H1 (cell line): Measurements from ENCODE around the gene C19orf53. TPM values are rescaled to one million over a fixed set of nuclear protein-coding genes. Genes with fewer than 3 reads are reported as not detected.

Experiments used
- CTCF ChIA-PET: fragments of 300-600 bp; sonication (Branson Sonifier 250); formaldehyde crosslinking; loops from one replicate; lab custom pipeline; 2021; ENCODE audit not compliant: partially characterized antibody; lab: Charles Lee
- POLR2A ChIA-PET: fragments of 300-600 bp; sonication (Branson Sonifier 250); formaldehyde crosslinking; loops from one replicate; lab custom pipeline; 2021; ENCODE audit warnings: inconsistent platforms; ENCODE audit not compliant: partially characterized antibody; lab: Charles Lee
- DNase-seq, 2 experiments: peaks; one replicate each; pipeline versions ENCODE4 v3.0.0 to v3.0.0-alpha.2; 2010 to 2022; ENCODE audit warnings: low spot score in 2 of 2, low read depth in 1 of 2, mixed read lengths in 1 of 2
- FAIRE-seq: peaks from 2 replicates; lab custom pipeline; 2011; peaks lifted over from hg19 to GRCh38; lab: Jason Lieb, UNC
- H2AFZ ChIP-seq: 2 replicates; pipeline ENCODE4 v1.8.1; 2012; ENCODE audit warnings: low read length, inconsistent platforms
- H2AK5ac ChIP-seq: 2 replicates; pipeline ENCODE4 v1.6.1; 2013; ENCODE audit warnings: low read depth, low read length
- H2BK120ac ChIP-seq: replicated peaks from 2 replicates; pipeline ENCODE3; 2013; ENCODE audit warnings: low read depth, low read length, inconsistent platforms
- H2BK12ac ChIP-seq: 2 replicates; pipeline ENCODE4 v1.6.1; 2013; ENCODE audit warnings: low read depth, low read length
- H2BK15ac ChIP-seq: 2 replicates; pipeline ENCODE4 v1.6.1; 2013; ENCODE audit warnings: low read length
- H2BK20ac ChIP-seq: 2 replicates; pipeline ENCODE4 v1.6.1; 2013; ENCODE audit warnings: low read length
- H2BK5ac ChIP-seq: 2 replicates; pipeline ENCODE4 v1.6.1; 2013; ENCODE audit warnings: low read depth, low read length
- H3K14ac ChIP-seq: 2 replicates; pipeline ENCODE4 v1.6.1; 2013; ENCODE audit warnings: inconsistent platforms; ENCODE audit not compliant: insufficient read length
- H3K18ac ChIP-seq: 2 replicates; pipeline ENCODE4 v1.6.1; 2013; ENCODE audit warnings: low read length; ENCODE audit errors: extremely low read depth
- H3K23ac ChIP-seq: 2 replicates; pipeline ENCODE4 v1.6.1; 2013; ENCODE audit warnings: inconsistent platforms; ENCODE audit not compliant: insufficient read length
- H3K23me2 ChIP-seq: 2 replicates; pipeline ENCODE4 v1.6.1; 2013; ENCODE audit warnings: low read depth, low read length
- H3K27ac ChIP-seq: 2 replicates; pipeline ENCODE4 v1.6.1; 2011; ENCODE audit warnings: low read depth, low read length, inconsistent platforms
- H3K27me3 ChIP-seq, 4 experiments: replicated peaks in 1 of 4; 1 replicate in 1 of 4; 2 replicates in 3 of 4; pipeline versions ENCODE4 v1.6.1 to v1.8.1; 2011 to 2013; ENCODE audit warnings: low read length in 3 of 4, mild to moderate bottlenecking in 3 of 4, inconsistent platforms in 2 of 4, mixed read lengths in 2 of 4, moderate library complexity in 1 of 4; ENCODE audit not compliant: control insufficient read depth in 3 of 4, insufficient read depth in 3 of 4; ENCODE audit errors: extremely low read depth in 1 of 4
- H3K36me3 ChIP-seq, 4 experiments: 2 replicates each; pipeline versions ENCODE4 v1.6.1 to v1.8.1; 2011 to 2013; ENCODE audit warnings: mild to moderate bottlenecking in 4 of 4, low read length in 3 of 4, moderate library complexity in 2 of 4, control low read depth in 1 of 4, inconsistent platforms in 1 of 4; ENCODE audit not compliant: insufficient read depth in 4 of 4, control insufficient read depth in 2 of 4
- H3K4ac ChIP-seq: replicated peaks from 2 replicates; pipeline ENCODE3; 2013; ENCODE audit warnings: low read length, low read depth, mixed read lengths, inconsistent platforms; ENCODE audit not compliant: insufficient read length
- H3K4me1 ChIP-seq, 4 experiments: replicated peaks in 1 of 4; 1 replicate in 1 of 4; 2 replicates in 3 of 4; pipeline versions ENCODE4 v1.6.1 to v1.8.1; 2011 to 2013; ENCODE audit warnings: low read length in 3 of 4, inconsistent platforms in 2 of 4, mixed read lengths in 1 of 4; ENCODE audit not compliant: insufficient read depth in 4 of 4, control insufficient read depth in 3 of 4
- H3K4me2 ChIP-seq, 2 experiments: 2 replicates each; pipeline versions ENCODE4 v1.6.1 to v1.8.1; 2011 to 2013; ENCODE audit warnings: low read depth in 2 of 2, low read length in 2 of 2, control low read depth in 1 of 2, inconsistent platforms in 1 of 2, mild to moderate bottlenecking in 1 of 2; ENCODE audit not compliant: insufficient read depth in 1 of 2
- H3K4me3 ChIP-seq, 4 experiments: fragments of 200-600, 300-600 bp in 1 of 4; sonication (generic), shearing (Covaris generic), sonication (Bioruptor Twin) in 1 of 4; 2 replicates each; pipeline versions ENCODE4 v1.5.1 to v1.8.1; 2011 to 2016; ENCODE audit warnings: low read length in 4 of 4, low read depth in 3 of 4, control low read depth in 2 of 4, inconsistent platforms in 2 of 4, mild to moderate bottlenecking in 2 of 4, mixed read lengths in 1 of 4, moderate library complexity in 1 of 4; ENCODE audit not compliant: insufficient read depth in 2 of 4; ENCODE audit errors: extremely low read depth in 1 of 4
- H3K56ac ChIP-seq: replicated peaks from 2 replicates; pipeline ENCODE3; 2013; ENCODE audit warnings: low read depth, mild to moderate bottlenecking, mixed read lengths, low read length, inconsistent platforms; ENCODE audit not compliant: insufficient read length
- H3K79me1 ChIP-seq: 2 replicates; pipeline ENCODE4 v1.6.1; 2013; ENCODE audit warnings: low read depth, low read length, control low read depth
- H3K79me2 ChIP-seq, 2 experiments: 2 replicates each; pipeline versions ENCODE4 v1.6.1 to v1.8.1; 2012 to 2013; ENCODE audit warnings: low read length in 2 of 2, mild to moderate bottlenecking in 2 of 2, inconsistent platforms in 1 of 2; ENCODE audit not compliant: insufficient read depth in 2 of 2, control insufficient read depth in 1 of 2
- H3K9ac ChIP-seq, 4 experiments: replicated peaks in 1 of 4; 1 replicate in 1 of 4; 2 replicates in 3 of 4; pipeline versions ENCODE4 v1.6.1 to v1.8.1; 2011 to 2013; ENCODE audit warnings: low read depth in 3 of 4, low read length in 3 of 4, control low read depth in 2 of 4, mild to moderate bottlenecking in 2 of 4, moderate library complexity in 2 of 4, inconsistent platforms in 1 of 4; ENCODE audit errors: extremely low read depth in 1 of 4
- H3K9me3 ChIP-seq, 2 experiments: 2 replicates each; pipeline versions ENCODE4 v1.6.1 to v1.8.1; 2012 to 2013; ENCODE audit warnings: mild to moderate bottlenecking in 2 of 2, moderate library complexity in 2 of 2, control low read depth in 1 of 2, inconsistent platforms in 1 of 2, low read depth in 1 of 2, low read length in 1 of 2, mixed read lengths in 1 of 2; ENCODE audit not compliant: insufficient read depth in 2 of 2
- H4K20me1 ChIP-seq, 2 experiments: replicated peaks in 1 of 2; 2 replicates each; pipeline versions ENCODE3 to v1.8.1; 2011 to 2013; ENCODE audit warnings: inconsistent platforms in 2 of 2, low read length in 2 of 2, mild to moderate bottlenecking in 1 of 2; ENCODE audit not compliant: insufficient read depth in 2 of 2, control insufficient read depth in 1 of 2
- H4K5ac ChIP-seq: 2 replicates; pipeline ENCODE4 v1.6.1; 2013; ENCODE audit warnings: low read length, low read depth, mixed read lengths, inconsistent platforms; ENCODE audit not compliant: insufficient read length
- H4K8ac ChIP-seq: 2 replicates; pipeline ENCODE4 v1.8.0; 2013; ENCODE audit warnings: mild to moderate bottlenecking, moderate library complexity, low read length, inconsistent platforms; ENCODE audit not compliant: insufficient read depth; ENCODE audit errors: extremely low read depth
- H4K91ac ChIP-seq: replicated peaks from 2 replicates; pipeline ENCODE3; 2013; ENCODE audit warnings: low read length, mixed read lengths, inconsistent platforms; ENCODE audit not compliant: insufficient read length
- BCL11A ChIP-seq, 2 experiments: IDR thresholded peaks; one replicate each; pipeline ENCODE4 v1.6.1; 2011; ENCODE audit warnings: low read depth in 2 of 2, low read length in 2 of 2, mild to moderate bottlenecking in 2 of 2
- GABPA ChIP-seq: IDR thresholded peaks from 2 replicates; pipeline ENCODE4 v1.6.1; 2011; ENCODE audit warnings: mild to moderate bottlenecking, low read length, moderate library complexity, borderline replicate concordance; ENCODE audit not compliant: insufficient read depth
- PHF8 ChIP-seq: fragments of 200-600 bp; sonication (generic); conservative IDR thresholded peaks from 2 replicates; pipeline ENCODE4 v1.7.1; 2012; ENCODE audit warnings: low read depth, mild to moderate bottlenecking, inconsistent platforms, low read length, moderate library complexity
- POU5F1 ChIP-seq: IDR thresholded peaks from 2 replicates; pipeline ENCODE4 v1.6.1; 2011; ENCODE audit warnings: low read depth, mild to moderate bottlenecking, low read length, moderate library complexity
- SIN3A ChIP-seq, 2 experiments: IDR thresholded peaks in 1 of 2; conservative IDR thresholded peaks in 1 of 2; 2 replicates each; pipeline ENCODE4 v1.6.1; 2011 to 2012; ENCODE audit warnings: low read length in 2 of 2, improper control_type of control experiment in 1 of 2, low read depth in 1 of 2, mild to moderate bottlenecking in 1 of 2
- ZNF274 ChIP-seq: IDR thresholded peaks from 2 replicates; pipeline ENCODE4 v1.7.0; 2012; ENCODE audit warnings: low read length, borderline replicate concordance; ENCODE audit errors: extremely low read depth
- WGBS, 2 experiments: shearing (Covaris generic) in 1 of 2; methylation state at CpG; one replicate each; pipeline versions ENCODE4 v1.1.6 to v1.1.7; 2013 to 2015; ENCODE audit warnings: low lambda C conversion rate in 2 of 2, mixed read lengths in 2 of 2, inconsistent platforms in 1 of 2, low coverage in 1 of 2, missing lambda C conversion rate in 1 of 2; ENCODE audit not compliant: insufficient replicate concordance in 2 of 2, insufficient coverage in 1 of 2, insufficient read length in 1 of 2; ENCODE audit errors: extremely low coverage in 1 of 2, missing lambda C conversion rate in 1 of 2; 5-methylcytosine and 5-hydroxymethylcytosine counted together
- polyA plus RNA-seq, 7 experiments: library from polyadenylated mRNA; depleted of rRNA in 3 of 7; stranded (reverse) in 5 of 7; unstranded in 2 of 7; fragments of >200 nt in 5 of 7; fragments of 200-250 nt in 2 of 7; gene quantifications; 1 replicate in 5 of 7; 2 replicates in 1 of 7; 4 replicates in 1 of 7; pipeline versions ENCODE4 v1.2.1 to v1.2.3, GENCODE V29; 2011 to 2013; ENCODE audit warnings: missing spikeins in 2 of 7, mixed read lengths in 2 of 7
- total RNA-seq: library from RNA; stranded (reverse); fragmentation: NEBNext Ultra II Directional; extraction: Animal tissue kit (Norgen Biotek cat#: 25700); gene quantifications from 2 replicates; pipeline ENCODE4 v1.2.1, GENCODE V29; 2021

Gene C19orf53
- total and polyA plus RNA-seq, 2 of the 8 experiments (the other 6 are each of a cell fraction or from before 2014, with no cell fraction given), result 104 to 169 TPM

DNA sequence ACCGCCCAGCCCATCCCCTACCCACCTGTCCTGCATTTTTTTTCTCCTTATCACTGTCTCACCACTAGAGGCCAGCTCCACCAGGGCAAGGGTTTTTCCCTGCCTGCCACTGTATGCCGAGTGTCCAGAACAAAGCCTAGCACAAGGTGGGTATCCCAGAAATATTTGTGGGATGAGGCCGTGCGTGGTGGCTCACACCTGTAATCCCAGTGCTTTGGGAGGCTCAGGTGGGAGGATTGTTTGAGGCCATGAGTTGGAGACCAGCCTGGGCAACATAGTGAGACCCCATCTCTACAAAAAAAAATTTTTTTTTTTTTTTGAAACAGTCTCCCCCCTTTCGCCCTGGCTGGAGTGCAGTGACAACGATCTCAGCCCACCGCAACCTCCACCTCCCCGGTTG is 12.8 kb upstream of the C19orf53 start:
- H2BK15ac ChIP-seq, result no peak overlapping the region
- H4K20me1 ChIP-seq, result peaks cover 0 to 2% of the 10 kb centered on the region in 2 experiments
- H3K23ac ChIP-seq, result no peak overlapping the region
- H3K56ac ChIP-seq, result no peak overlapping the region
- H4K91ac ChIP-seq, result no peak overlapping the region
- no peak overlapping the region for H3K18ac ChIP-seq
- no peak overlapping the region for H3K4ac ChIP-seq
- H2AFZ ChIP-seq, result no peak overlapping the region
- no peaks in the 10 kb centered on the region for H3K79me1 ChIP-seq
- peaks cover 0 to 9% (median 2%) of the 10 kb centered on the region in 4 experiments; a peak in 3 of 7 replicates for H3K4me1 ChIP-seq
- no peak overlapping the region for H3K14ac ChIP-seq
- no peak overlapping the region for H2BK20ac ChIP-seq
- H3K27me3 ChIP-seq, result no peaks in the 10 kb centered on the region; a peak in 1 of 7 replicates
- H3K36me3 ChIP-seq, result peaks cover 0 to 47% (median 10%) of the 10 kb centered on the region in 4 experiments; a peak in 6 of 8 replicates
- H3K4me2 ChIP-seq, result no peak overlapping the region
- no peak overlapping the region for H4K8ac ChIP-seq
- no peak overlapping the region for H2BK5ac ChIP-seq
- FAIRE-seq (no peak), DNase-seq (no peak)
- POLR2A ChIA-PET, result interaction anchor here (0.9 to 6.7 kb wide), 4 partner anchors 10 to 15 kb away, joined by 3 to 39 read pairs (median 6); partner anchors contain the start of gene C19orf53
- no peak overlapping the region for H2BK120ac ChIP-seq
- H2BK12ac ChIP-seq, result no peak overlapping the region
- no peaks in the 10 kb centered on the region for H3K9me3 ChIP-seq
- no peak overlapping the region for H4K5ac ChIP-seq
- H3K27ac ChIP-seq, result no peak overlapping the region
- H3K9ac ChIP-seq, result no peak overlapping the region
- WGBS, 2 experiments, result 91% methylated on average over 8 of the region's 8 CpGs; no CpG with 5 or more reads in 1 of the 2 experiments
- CTCF ChIA-PET, result interaction anchor here (0.6 to 1.5 kb wide), 2 partner anchors 28 to 102 kb away, joined by 3 to 4 read pairs; no protein-coding TSS in a partner anchor
- H2AK5ac ChIP-seq, result no peak overlapping the region
- no peak overlapping the region for H3K4me3 ChIP-seq
- no peaks in the 10 kb centered on the region for H3K79me2 ChIP-seq
- H3K23me2 ChIP-seq, result peaks cover 7% of the 10 kb centered on the region; the same call in 1 of the 2 replicates
- TF ChIP-seq PHF8 (no peak), SIN3A (conservative IDR thresholded peaks at IDR 0.05 in 1 of 2, IDR thresholded peaks at IDR 0.05 in 1 of 2; ENCODE audit: low read depth in 1 of 2, low read length in 2 of 2) (no peak), BCL11A (IDR thresholded peaks at IDR 0.05; ENCODE audit: low read depth in 2 of 2, low read length in 2 of 2) (no peak), POU5F1 (no peak), GABPA (no peak), ZNF274 (no peak)
